Measurements from ENCODE around the gene RBPJL.

The RBPJL gene

GRCh38 chr20:45282700-45283550 lies 23.7 kb upstream of the RBPJL start:
- H2AFZ ChIP-seq (ENCODE audit: low read depth, low read length, severe bottlenecking): no peak overlapping the region
- no peaks in the 10 kb centered on the region for H3K79me2 ChIP-seq (ENCODE audit: insufficient read depth, low read length)
- H4K20me1 ChIP-seq (ENCODE audit: low read depth, low read length): no peaks in the 10 kb centered on the region
- H3K9me2 ChIP-seq (replicated peaks; ENCODE audit: insufficient read depth, low read length): no peaks in the 10 kb centered on the region
- H3K9ac ChIP-seq (ENCODE audit: low read length): no peak overlapping the region
- H3K27me3 ChIP-seq (ENCODE audit: low read length): no peaks in the 10 kb centered on the region
- no peaks in the 10 kb centered on the region for H3F3A ChIP-seq (ENCODE audit: insufficient read depth)
- H3K36me3 ChIP-seq (ENCODE audit: low read length): no peaks in the 10 kb centered on the region
- H3K9me3 ChIP-seq (ENCODE audit: insufficient read depth, low read length): no peaks in the 10 kb centered on the region
- TF ChIP-seq EZH2phosphoT487 (conservative IDR thresholded peaks at IDR 0.05; ENCODE audit: low read length) (no peak), CTCF (IDR thresholded peaks at IDR 0.05; ENCODE audit: insufficient read depth, low read length, poor library complexity, severe bottlenecking) (no peak)
- H3K4me2 ChIP-seq (ENCODE audit: low read depth, low read length, poor library complexity, severe bottlenecking): no peak overlapping the region
- no peak overlapping the region for H3K4me3 ChIP-seq (ENCODE audit: insufficient read depth, low read length, poor library complexity, severe bottlenecking)
- no peak overlapping the region for H3K27ac ChIP-seq (ENCODE audit: low read depth, low read length)

- Histone ChIP-seq H3K36me3 (ENCODE audit: low read length) (no peaks in the 10 kb centered on the region), H3K79me2 (ENCODE audit: insufficient read depth, low read length) (no peaks in the 10 kb centered on the region), H2AFZ (ENCODE audit: low read depth, low read length, severe bottlenecking) (no peak overlapping the region), H3F3A (ENCODE audit: insufficient read depth) (no peaks in the 10 kb centered on the region), H3K9ac (ENCODE audit: low read length) (no peak overlapping the region), H3K27me3 (ENCODE audit: low read length) (no peaks in the 10 kb centered on the region), H3K4me2 (ENCODE audit: low read depth, low read length, poor library complexity, severe bottlenecking) (no peak overlapping the region), H3K9me2 (replicated peaks; ENCODE audit: insufficient read depth, low read length) (no peaks in the 10 kb centered on the region), H3K4me3 (ENCODE audit: insufficient read depth, low read length, poor library complexity, severe bottlenecking) (no peak overlapping the region), H3K27ac (ENCODE audit: low read depth, low read length) (no peak overlapping the region), H3K9me3 (ENCODE audit: insufficient read depth, low read length) (no peaks in the 10 kb centered on the region), H4K20me1 (ENCODE audit: low read depth, low read length) (no peaks in the 10 kb centered on the region)
- TF ChIP-seq EZH2phosphoT487 (conservative IDR thresholded peaks at IDR 0.05; ENCODE audit: low read length) (no peak), CTCF (IDR thresholded peaks at IDR 0.05; ENCODE audit: insufficient read depth, low read length, poor library complexity, severe bottlenecking) (no peak)
These were observed 23.0 kb upstream of the RBPJL start for GRCh38 chr20:45283551-45284057.

- H3K36me3 ChIP-seq (ENCODE audit: low read length): no peaks in the 10 kb centered on the region
- no peaks in the 10 kb centered on the region for H3K9me2 ChIP-seq (replicated peaks; ENCODE audit: insufficient read depth, low read length)
- TF ChIP-seq CTCF (IDR thresholded peaks at IDR 0.05; ENCODE audit: insufficient read depth, low read length, poor library complexity, severe bottlenecking): no peak
- TF ChIP-seq EZH2phosphoT487 (conservative IDR thresholded peaks at IDR 0.05; ENCODE audit: low read length): no peak
- H3K4me2 ChIP-seq (ENCODE audit: low read depth, low read length, poor library complexity, severe bottlenecking): no peak overlapping the region
- H3F3A ChIP-seq (ENCODE audit: insufficient read depth): no peaks in the 10 kb centered on the region
- H3K27me3 ChIP-seq (ENCODE audit: low read length): no peaks in the 10 kb centered on the region
- no peaks in the 10 kb centered on the region for H4K20me1 ChIP-seq (ENCODE audit: low read depth, low read length)
- no peak overlapping the region for H3K4me3 ChIP-seq (ENCODE audit: insufficient read depth, low read length, poor library complexity, severe bottlenecking)
- H2AFZ ChIP-seq (ENCODE audit: low read depth, low read length, severe bottlenecking): no peak overlapping the region
- H3K79me2 ChIP-seq (ENCODE audit: insufficient read depth, low read length): no peaks in the 10 kb centered on the region
- H3K9me3 ChIP-seq (ENCODE audit: insufficient read depth, low read length): no peaks in the 10 kb centered on the region
- H3K9ac ChIP-seq (ENCODE audit: low read length): no peak overlapping the region
- H3K27ac ChIP-seq (ENCODE audit: low read depth, low read length): no peak overlapping the region
These were observed 18.3 kb upstream of the RBPJL start for GRCh38 chr20:45288376-45288775.
